MG63 (cell line): ENCODE data around the gene ZBTB33. TPM values are rescaled to one million over a fixed set of nuclear protein-coding genes. Genes with fewer than 3 reads are reported as not detected.

Experiments
- DNase-seq: peaks from one replicate; pipeline ENCODE4 v3.0.0-alpha.2; 2020
- H3K27me3 ChIP-seq: fragments of 250-450 bp; sonication (Bioruptor Pico); 2 replicates; pipeline ENCODE4 v1.5.1; 2020; ENCODE audit warnings: mild to moderate bottlenecking, moderate library complexity
- H3K36me3 ChIP-seq: fragments of 250-450 bp; sonication (Bioruptor Pico); 2 replicates; pipeline ENCODE4 v1.5.1; 2020; ENCODE audit warnings: mild to moderate bottlenecking, moderate library complexity
- H3K4me3 ChIP-seq: fragments of 250-450 bp; sonication (Bioruptor Pico); 2 replicates; pipeline ENCODE4 v1.5.1; 2020; ENCODE audit warnings: mild to moderate bottlenecking, moderate library complexity
- H3K9me3 ChIP-seq: fragments of 250-450 bp; sonication (Bioruptor Pico); 2 replicates; pipeline ENCODE4 v1.5.1; 2020; ENCODE audit warnings: mild to moderate bottlenecking, moderate library complexity
- total RNA-seq: library from RNA; depleted of rRNA; stranded (reverse); fragments of >200 nt; shearing (Covaris generic); gene quantifications from 2 replicates; pipeline ENCODE4 v1.2.3, GENCODE V29; 2014; ENCODE audit warnings: low replicate concordance; rRNA removed

ZBTB33 gene
- total RNA-seq, 1 experiment from 2014 or later = 8.2 TPM

DNA sequence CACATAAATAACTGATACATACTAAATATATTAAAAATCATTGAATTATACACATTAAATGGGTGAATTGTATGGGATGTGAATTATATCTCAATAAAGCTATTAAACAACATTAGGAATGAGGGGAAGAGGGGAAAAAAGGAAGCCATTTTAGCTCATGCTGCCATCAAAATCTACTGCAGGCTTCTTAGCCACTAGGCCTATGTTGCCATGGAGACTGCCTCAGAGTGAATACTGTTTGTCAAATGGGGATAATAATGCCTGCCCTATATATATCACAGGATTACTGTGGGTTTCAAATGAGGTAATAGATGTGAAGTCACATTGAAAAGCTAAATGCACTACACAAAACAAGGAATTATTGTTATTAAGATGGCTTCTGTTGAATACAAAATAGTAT, 39.5 kb downstream of the ZBTB33 start:
- DNase-seq = no peak
- Histone ChIP-seq H3K9me3 (no peaks in the 10 kb centered on the region), H3K36me3 (no peaks in the 10 kb centered on the region)

DNA sequence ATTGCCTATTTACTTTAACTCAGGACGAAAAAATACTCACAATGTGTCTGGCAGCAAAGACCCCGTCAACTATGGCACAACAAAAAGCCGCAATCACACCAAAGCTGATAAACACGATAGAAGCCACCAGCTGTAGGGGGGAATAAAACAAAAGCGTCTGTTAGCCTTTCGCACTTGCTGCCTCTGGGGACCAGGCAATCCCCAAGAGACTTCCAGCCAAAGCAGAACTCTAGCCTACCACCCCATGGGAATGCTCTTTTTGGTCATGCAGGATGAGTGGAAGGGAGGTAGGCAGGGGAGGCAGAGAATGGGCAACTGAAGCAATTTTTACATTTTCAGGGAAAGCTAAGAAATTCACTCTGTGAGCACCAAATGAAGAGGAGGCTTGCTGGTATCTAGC, 40.6 kb downstream of the ZBTB33 start:
- no peak for DNase-seq
- H3K4me3 ChIP-seq = no peak overlapping the region
- no peaks in the 10 kb centered on the region for H3K36me3 ChIP-seq
- no peaks in the 10 kb centered on the region for H3K9me3 ChIP-seq
- no peaks in the 10 kb centered on the region for H3K27me3 ChIP-seq

More for the DNA sequence above, 39.5 kb downstream of the ZBTB33 start:
- Histone ChIP-seq H3K27me3 (no peaks in the 10 kb centered on the region), H3K4me3 (no peak overlapping the region)

DNA sequence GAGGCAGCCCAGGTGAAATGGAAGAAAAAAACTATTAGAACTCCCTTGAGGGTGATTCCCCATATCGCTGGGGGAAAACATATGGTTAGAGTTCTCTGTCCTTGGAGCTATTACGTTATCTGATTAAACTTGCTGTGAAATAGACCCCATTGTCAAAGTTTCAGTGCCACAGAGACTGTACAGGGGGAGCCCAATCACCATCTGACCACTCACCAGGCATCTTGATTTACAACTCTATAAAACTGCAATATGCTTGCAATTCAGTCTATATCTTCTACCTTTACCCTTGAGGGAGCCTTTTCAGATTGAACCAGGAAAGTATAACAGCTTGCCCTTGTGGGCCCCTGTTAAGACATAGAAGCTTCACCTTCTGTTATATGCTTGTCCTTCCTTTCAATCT, 42.4 kb downstream of the ZBTB33 start:
- no peak overlapping the region for H3K4me3 ChIP-seq
- H3K9me3 ChIP-seq = no peaks in the 10 kb centered on the region
- no peaks in the 10 kb centered on the region for H3K36me3 ChIP-seq
- H3K27me3 ChIP-seq = no peaks in the 10 kb centered on the region
- DNase-seq = no peak

DNA sequence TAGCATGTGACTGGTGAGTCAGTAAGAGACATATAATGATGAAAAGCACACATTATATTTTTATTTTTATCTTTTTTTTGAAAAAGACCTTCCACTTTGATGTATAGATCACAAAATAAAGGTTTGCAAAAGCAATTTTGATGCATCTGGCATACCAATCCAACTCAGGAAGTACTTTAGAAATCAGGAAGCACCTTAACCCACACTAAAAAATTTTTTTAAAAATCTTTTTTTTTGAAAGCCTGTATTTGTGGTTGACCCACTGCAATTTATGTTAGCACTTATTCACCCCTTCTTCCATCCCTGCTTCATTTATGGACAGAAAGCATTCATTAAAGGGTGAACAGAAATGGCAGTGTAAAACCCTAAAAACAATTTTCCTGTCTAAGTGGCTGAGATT, 44.0 kb downstream of the ZBTB33 start:
- Histone ChIP-seq H3K4me3 (no peak overlapping the region), H3K27me3 (no peaks in the 10 kb centered on the region), H3K9me3 (no peaks in the 10 kb centered on the region)

DNA sequence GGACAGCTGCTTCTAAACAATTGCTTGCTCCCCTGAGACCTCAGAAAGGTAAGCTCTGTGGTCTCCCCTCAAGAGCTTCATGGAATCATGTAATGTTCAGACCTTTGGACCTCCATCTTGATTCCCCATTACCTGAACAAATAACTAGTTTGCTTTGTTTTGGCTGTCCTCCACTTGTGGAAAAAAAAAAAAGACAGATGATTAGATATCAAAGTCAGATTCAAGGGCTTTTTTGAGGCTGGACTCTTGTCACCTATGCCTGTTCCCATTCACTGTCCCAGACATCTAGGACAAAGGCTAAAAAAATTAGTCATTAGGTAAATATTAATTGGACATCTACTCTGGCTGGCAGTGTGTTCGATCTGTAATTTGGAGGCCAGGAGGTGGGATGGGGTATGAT, 47.3 kb downstream of the ZBTB33 start:
- H3K4me3 ChIP-seq = no peak overlapping the region

More for the DNA sequence above, 44.0 kb downstream of the ZBTB33 start:
- no peaks in the 10 kb centered on the region for H3K36me3 ChIP-seq
- no peak for DNase-seq

DNA sequence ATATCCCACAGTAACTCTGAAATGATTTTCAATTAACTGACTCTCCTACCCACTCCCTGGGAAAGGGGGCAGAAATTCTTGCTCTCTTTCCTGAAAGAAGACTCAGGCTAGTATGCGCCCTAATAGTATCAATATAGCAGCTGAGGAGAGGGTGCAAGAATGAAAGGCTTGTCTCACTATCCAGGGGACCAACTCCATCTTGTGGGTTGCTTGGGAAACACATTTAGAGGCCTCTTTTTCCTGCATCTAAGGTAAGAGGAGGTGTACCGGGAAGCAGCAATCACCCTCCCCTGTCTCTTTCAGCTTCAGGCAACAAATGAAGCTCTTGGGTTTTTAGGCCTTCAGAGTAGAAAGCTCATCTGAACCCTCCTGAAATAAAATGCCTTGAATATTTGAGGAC, 49.3 kb downstream of the ZBTB33 start:
- no peaks in the 10 kb centered on the region for H3K27me3 ChIP-seq

More for the DNA sequence above, 47.3 kb downstream of the ZBTB33 start:
- Histone ChIP-seq H3K36me3 (no peaks in the 10 kb centered on the region), H3K27me3 (no peaks in the 10 kb centered on the region), H3K9me3 (no peaks in the 10 kb centered on the region)
- DNase-seq = no peak

DNA sequence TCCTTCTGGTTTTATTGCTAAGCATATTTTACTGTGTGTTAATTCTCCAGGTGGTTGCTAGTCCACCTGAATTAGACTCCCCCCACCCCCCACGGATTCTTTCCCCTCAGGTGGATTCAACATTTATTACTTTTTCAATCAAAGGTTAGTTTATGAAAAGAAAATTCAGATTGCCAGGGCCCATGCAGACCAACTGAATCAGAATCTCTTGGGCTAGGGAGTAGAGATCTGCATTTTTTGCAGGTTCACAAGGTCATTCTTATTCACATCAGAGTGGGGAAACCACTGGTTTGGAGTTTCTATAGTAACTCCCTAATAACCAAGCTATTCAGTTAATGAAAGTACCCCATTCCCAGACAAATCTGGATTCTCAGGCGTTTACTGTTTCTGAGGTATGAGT, 50.9 kb downstream of the ZBTB33 start:
- Histone ChIP-seq H3K9me3 (no peaks in the 10 kb centered on the region), H3K4me3 (no peak overlapping the region), H3K36me3 (no peaks in the 10 kb centered on the region), H3K27me3 (no peaks in the 10 kb centered on the region)
- DNase-seq = no peak

More for the DNA sequence above, 49.3 kb downstream of the ZBTB33 start:
- H3K4me3 ChIP-seq = no peak overlapping the region
- no peaks in the 10 kb centered on the region for H3K9me3 ChIP-seq
- no peaks in the 10 kb centered on the region for H3K36me3 ChIP-seq
- DNase-seq = no peak

DNA sequence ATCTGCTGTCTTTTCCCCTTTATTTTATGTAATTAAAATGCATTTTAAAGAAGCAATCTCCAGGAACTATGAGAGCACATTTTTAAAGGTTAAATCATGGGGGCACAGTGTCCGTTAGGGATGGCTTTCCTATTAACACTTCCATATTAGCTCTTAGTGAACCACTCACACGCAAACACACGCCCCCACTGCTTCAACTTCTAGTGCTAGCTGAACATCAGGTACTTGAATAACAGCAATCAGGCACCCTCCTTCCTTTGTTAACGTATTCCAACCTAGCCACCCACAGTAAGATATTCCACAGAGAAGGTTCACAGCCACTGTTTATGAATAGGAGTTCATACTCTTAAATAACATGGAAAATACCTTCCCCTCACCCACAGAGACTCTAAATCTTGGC, 51.3 kb downstream of the ZBTB33 start:
- DNase-seq = no peak
- Histone ChIP-seq H3K9me3 (no peaks in the 10 kb centered on the region), H3K27me3 (no peaks in the 10 kb centered on the region), H3K4me3 (no peak overlapping the region), H3K36me3 (no peaks in the 10 kb centered on the region)

DNA sequence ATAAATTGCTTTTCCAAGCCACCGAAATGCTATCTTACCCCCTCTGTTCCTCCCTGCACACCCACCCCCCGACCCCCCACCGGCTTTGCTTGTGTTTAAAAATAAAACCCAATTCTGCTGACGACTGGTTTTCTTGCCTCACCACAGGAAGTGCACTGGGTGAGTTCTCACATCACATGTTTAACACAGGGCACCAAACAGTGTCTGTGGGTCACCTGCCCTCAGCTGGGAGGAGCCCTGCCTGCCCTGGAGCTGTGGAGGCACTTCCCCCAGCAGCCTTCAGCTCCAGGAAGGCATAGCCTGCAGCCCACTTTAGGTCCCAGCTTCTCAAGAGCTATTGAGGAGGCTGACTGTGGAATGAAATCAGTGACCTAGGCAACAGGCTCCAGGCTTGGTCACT, 51.8 kb downstream of the ZBTB33 start:
- DNase-seq = no peak
- H3K36me3 ChIP-seq = no peaks in the 10 kb centered on the region

DNA sequence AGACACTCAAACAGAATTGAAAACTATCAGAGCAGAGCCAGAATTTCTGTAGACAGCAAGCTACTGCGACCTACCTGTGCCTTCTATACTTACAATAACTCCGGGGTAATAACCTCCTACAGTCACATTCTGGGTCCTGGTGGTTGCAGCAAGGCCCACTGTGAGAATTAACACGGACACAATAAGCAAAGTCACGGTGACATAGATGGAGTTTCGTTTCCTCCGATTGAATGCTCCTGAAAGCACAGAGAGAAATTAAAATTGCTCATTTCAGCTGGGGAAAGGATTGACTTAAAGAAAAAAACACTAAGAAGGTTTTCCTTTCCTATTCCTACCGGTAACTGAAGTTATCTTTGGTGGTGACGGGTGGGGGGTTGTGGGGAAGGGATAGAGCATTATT, 53.6 kb downstream of the ZBTB33 start:
- Histone ChIP-seq H3K36me3 (no peaks in the 10 kb centered on the region), H3K27me3 (peaks cover under 1% of the 10 kb centered on the region; the same call in 1 of the 2 replicates), H3K9me3 (no peaks in the 10 kb centered on the region), H3K4me3 (no peak overlapping the region)
- DNase-seq = no peak

More for the DNA sequence above, 51.8 kb downstream of the ZBTB33 start:
- no peaks in the 10 kb centered on the region for H3K9me3 ChIP-seq
- no peaks in the 10 kb centered on the region for H3K27me3 ChIP-seq
- H3K4me3 ChIP-seq = no peak overlapping the region

DNA sequence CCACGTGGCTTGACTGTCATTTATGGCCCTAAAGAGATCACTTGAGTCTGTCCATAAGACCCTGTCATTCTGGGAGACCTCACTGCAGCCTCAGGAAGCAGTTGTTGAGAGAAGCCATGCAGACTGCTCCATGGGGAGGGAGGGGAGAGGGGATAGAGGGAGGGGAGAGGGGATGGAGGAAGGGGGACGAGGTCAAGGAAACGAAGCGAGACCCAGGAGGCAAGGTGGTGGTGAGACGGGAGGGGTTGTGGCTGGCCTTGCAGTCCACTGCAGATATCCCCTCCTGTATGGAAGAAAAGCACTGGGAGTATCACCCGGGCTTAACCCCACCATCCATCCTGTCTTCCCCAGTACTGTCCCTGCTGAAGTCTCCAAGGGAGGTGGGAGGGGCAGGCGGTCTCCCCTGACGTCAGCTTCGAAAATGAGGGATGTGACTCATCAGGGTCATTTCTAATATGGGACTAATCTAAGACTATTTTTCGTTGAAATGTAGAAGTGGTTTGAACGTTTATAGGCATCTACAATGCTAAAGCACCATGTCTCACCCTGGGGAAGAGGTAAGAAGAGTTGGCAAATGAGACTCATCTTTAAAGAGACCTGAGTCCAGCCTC, 55.0 kb downstream of the ZBTB33 start:
- H3K4me3 ChIP-seq = no peak overlapping the region
- no peaks in the 10 kb centered on the region for H3K9me3 ChIP-seq
- no peaks in the 10 kb centered on the region for H3K36me3 ChIP-seq
- H3K27me3 ChIP-seq = peaks cover 12% of the 10 kb centered on the region
- no peak for DNase-seq

DNA sequence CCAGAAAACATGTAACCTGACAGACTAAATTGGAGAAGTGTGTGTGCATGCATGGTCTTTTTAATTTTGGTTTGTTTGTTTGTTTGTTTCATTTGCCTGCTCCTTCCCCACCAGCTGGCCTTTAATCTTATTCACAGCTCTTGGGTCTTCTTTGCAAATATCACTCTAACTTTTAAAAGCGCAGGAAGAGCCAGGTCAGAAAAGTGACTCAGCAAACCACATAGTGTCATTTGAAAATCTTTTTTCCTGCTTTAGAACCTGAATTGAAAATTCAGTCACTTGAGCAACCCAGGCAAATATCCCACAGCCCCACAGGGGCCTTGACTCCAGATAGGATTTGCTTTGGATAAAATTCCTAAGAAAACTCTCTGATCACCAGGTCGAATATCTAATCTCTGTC, 56.0 kb downstream of the ZBTB33 start:
- DNase-seq = no peak
- Histone ChIP-seq H3K9me3 (no peaks in the 10 kb centered on the region), H3K4me3 (no peak overlapping the region), H3K27me3 (peaks cover 22% of the 10 kb centered on the region), H3K36me3 (no peaks in the 10 kb centered on the region)

Other genes with a start within 250 kb of the ZBTB33 start
- gene RHOXF2B, start 173.1 kb upstream of the ZBTB33 start, total RNA-seq = not detected in 2 replicates
- not detected in 2 replicates for gene RHOXF1, start 134.9 kb upstream of the ZBTB33 start, total RNA-seq
- gene RHOXF2, start 92.2 kb upstream of the ZBTB33 start, total RNA-seq = not detected in 2 replicates
- gene TMEM255A, start 60.6 kb downstream of the ZBTB33 start, total RNA-seq = not detected in 2 replicates
- not detected in 2 replicates for gene ATP1B4, start 111.3 kb downstream of the ZBTB33 start, total RNA-seq
- gene LAMP2, start 218.5 kb downstream of the ZBTB33 start, total RNA-seq = 78.8 and 87.1 TPM in 2 replicates